Measurements from ENCODE around the gene CCDC57. TPM values are rescaled to one million over a fixed set of nuclear protein-coding genes. Genes with fewer than 3 reads are reported as not detected.
A peak's percentile ranks its signal among the peaks of the same experiment; 100 is the strongest.

CCDC57 gene
- total and polyA plus RNA-seq, 9 of the 15 experiments (the other 6 are each of a cell fraction or from before 2014, with no cell fraction given), result 0.83 to 36.2 (median 13.6) TPM

- Histone ChIP-seq H3K9ac (ENCODE audit: insufficient read depth in 1 of 2, low read depth in 2 of 2, low read length in 2 of 2) (peak overlapping the region in 1 of 2 experiments; percentile 70; a peak in 2 of 4 replicates), H4K20me1 (replicated peaks; ENCODE audit: control insufficient read depth, insufficient read depth, low read length) (no peaks in the 10 kb centered on the region), H3K27me3 (ENCODE audit: control insufficient read depth in 2 of 2, insufficient read depth in 2 of 2, low read length in 2 of 2) (no peaks in the 10 kb centered on the region), H3K4me1 (replicated peaks in 1 of 2; ENCODE audit: control insufficient read depth in 2 of 2, insufficient read depth in 2 of 2, low read length in 2 of 2) (peaks cover 4 to 50% of the 10 kb centered on the region in 2 experiments; a peak in 4 of 5 replicates), H3K36me3 (ENCODE audit: control insufficient read depth, insufficient read depth, low read length) (peaks cover 100% of the 10 kb centered on the region), H3K4me2 (ENCODE audit: insufficient read depth, low read length) (no peak overlapping the region), H3K79me2 (ENCODE audit: control insufficient read depth, insufficient read depth, low read length) (peaks cover 44% of the 10 kb centered on the region), H3K4me3 (no peak overlapping the region), H3K9me1 (ENCODE audit: control insufficient read depth, insufficient read depth, low read length) (no peaks in the 10 kb centered on the region), H3K9me3 (replicated peaks; ENCODE audit: control insufficient read depth, insufficient read depth, low read depth, low read length) (no peaks in the 10 kb centered on the region), H3K27ac (ENCODE audit: extremely low read depth, low read depth, low read length) (no peak overlapping the region), H2AFZ (ENCODE audit: low read depth, low read length) (no peak overlapping the region)
- in situ Hi-C loops (cut with MboI), result no loop called here
- DNase-seq (ENCODE audit: extremely low read depth in 1 of 4, low spot score in 3 of 4) (no peak), FAIRE-seq (no peak), ATAC-seq (no peak)
- 92% methylated on average over 22 of the region's 22 CpGs for WGBS (ENCODE audit: insufficient coverage, low coverage, missing lambda C conversion rate)
- TF ChIP-seq GTF2F1 (IDR thresholded peaks at IDR 0.05; ENCODE audit: low read depth, low read length), result no peak
- TF ChIP-seq POLR2G (IDR thresholded peaks at IDR 0.05; ENCODE audit: low read depth, low read length), result peak; percentile 32; the same call in 1 of the 2 replicates
- no peak for TF ChIP-seq MCM3 (IDR thresholded peaks at IDR 0.05)
- no peak for TF ChIP-seq GATAD2A (IDR thresholded peaks at IDR 0.05)
- no peak for TF ChIP-seq SMC3 (conservative IDR thresholded peaks at IDR 0.05; ENCODE audit: insufficient read depth, low read depth, low read length)
- no peak for TF ChIP-seq TAF15 (IDR thresholded peaks at IDR 0.05; ENCODE audit: low read depth, low read length)
- TF ChIP-seq RUNX1 (IDR thresholded peaks at IDR 0.05; ENCODE audit: low read depth), result no peak
- TF ChIP-seq POLR2AphosphoS2 (IDR thresholded peaks at IDR 0.05; ENCODE audit: low read length), result no peak
- TF ChIP-seq GATA2 (CRISPR knock-in tag; IDR thresholded peaks at IDR 0.05), result no peak
- intact Hi-C loops (cut with micrococcal nuclease), result no loop called here
- POLR2A ChIA-PET, result interaction anchor here (1.0 kb wide), 1 partner anchor 37 kb away, joined by 5 read pairs; no protein-coding TSS in a partner anchor
- BruUV-seq (replicated peaks), result no TSS peak
- CTCF ChIA-PET (ENCODE audit: low intra/inter-chr PET ratio), result no interaction called here
Observed at GRCh38 chr17:82247182-82247823, 34.7 kb upstream of the CCDC57 start.
